ENCODE data around the gene TBCB. TPM values are rescaled to one million over a fixed set of nuclear protein-coding genes. Genes with fewer than 3 reads are reported as not detected.
"Not testable (repeated sequence)": the region's sequence is repeated elsewhere in the genome, so short reads cannot be mapped to it uniquely, and the experiment has no call there.

Gene TBCB
- total RNA-seq: 10 to 100 TPM; 44.4 to 67.2 (median 57.8) TPM
- polyA plus RNA-seq: 100 to 1,000 TPM in 1 of 3 donors, 10 to 100 TPM in 2; 65.9 to 115 (median 80.4) TPM
- long read RNA-seq, donor 1, transcript TBCB-201 (6 exons, 1,473 nt): major isoform, 24 of 30 reads
- long read RNA-seq, donor 1, partial matches to known transcripts: 1 of 30 reads
- long read RNA-seq, donor 1, other reads (novel, unspliced or antisense): 4 of 30 reads
- long read RNA-seq, donor 2, transcript TBCB-201 (6 exons, 1,473 nt): major isoform, 62 of 70 reads
- long read RNA-seq, donor 2, partial matches to known transcripts: 1 of 70 reads
- long read RNA-seq, donor 2, other reads (novel, unspliced or antisense): 5 of 70 reads

GRCh38 chr19:36115453-36116343, at the start of gene TBCB:
Gene TBCB, plus strand, starts transcription at chr19:36115468. Its CDS starts 93 bp downstream, at chr19:36115561.
- no peak for TF ChIP-seq CTCF (IDR thresholded peaks at IDR 0.05)
- WGBS, 3 donors: 4 to 6% (median 4%) methylated on average over 46 to 59 of the region's 59 CpGs
- intact Hi-C loops (cut with DNase I): loop anchor here in 1 of 2 donors (2.0 to 10.0 kb wide), 2 partner anchors 61 to 121 kb away; partner anchors contain the start of genes SDHAF1, THAP8 and WDR62
- H3K9me3 ChIP-seq: no peaks in the 10 kb centered on the region
- H3K36me3 ChIP-seq (ENCODE audit: insufficient read depth in 1 of 2, low read depth in 1 of 2): peaks cover 2 to 71% of the 10 kb centered on the region in 2 donors
- peak within 1 kb of the TSS; percentile 93 for H3K4me3 ChIP-seq
- peak in 1 of 2 donors; percentile 86 for DNase-seq
- H3K27ac ChIP-seq: peak within 1 kb of the TSS; percentile 89
- ATAC-seq: peak; percentile 13 to 41 (median 34)
- H3K27me3 ChIP-seq (ENCODE audit: insufficient read depth in 3 of 3, low read length in 2 of 3): no peaks in the 10 kb centered on the region
- peaks cover 15% of the 10 kb centered on the region for H3K4me1 ChIP-seq

GRCh38 chr19:36067681-36068080, 47.6 kb upstream of the TBCB start:
- Histone ChIP-seq H3K9me3 (no peaks in the 10 kb centered on the region), H3K36me3 (ENCODE audit: insufficient read depth in 1 of 2, low read depth in 1 of 2) (no peaks in the 10 kb centered on the region), H3K4me3 (no peak overlapping the region), H3K27ac (no peak overlapping the region), H3K27me3 (ENCODE audit: insufficient read depth in 3 of 3, low read length in 2 of 3) (no peaks in the 10 kb centered on the region), H3K4me1 (no peaks in the 10 kb centered on the region)
- TF ChIP-seq CTCF (IDR thresholded peaks at IDR 0.05): no peak
- intact Hi-C loops (cut with DNase I): no loop called here
- ATAC-seq: no peak
- no peak for DNase-seq
- 91 to 97% (median 93%) methylated on average over 11 of the region's 11 CpGs for WGBS, 3 donors

- DNase-seq; H3K27ac ChIP-seq; H3K27me3 ChIP-seq (ENCODE audit: insufficient read depth in 3 of 3, low read length in 2 of 3); H3K4me3 ChIP-seq; H3K9me3 ChIP-seq; H3K4me1 ChIP-seq; H3K36me3 ChIP-seq (ENCODE audit: insufficient read depth in 1 of 2, low read depth in 1 of 2); intact Hi-C loops (cut with DNase I); ATAC-seq: not testable (repeated sequence)
- 95 to 98% (median 97%) methylated on average over 39 to 54 of the region's 57 CpGs for WGBS, 3 donors
These were observed 46.3 kb upstream of the TBCB start for GRCh38 chr19:36068810-36069499.

- no peaks in the 10 kb centered on the region for H3K27me3 ChIP-seq (ENCODE audit: insufficient read depth in 3 of 3, low read length in 2 of 3)
- intact Hi-C loops (cut with DNase I): no loop called here
These were observed 43.2 kb upstream of the TBCB start for GRCh38 chr19:36072081-36072480.

More at GRCh38 chr19:36072081-36072480, 43.2 kb upstream of the TBCB start:
- Histone ChIP-seq H3K4me1 (no peaks in the 10 kb centered on the region), H3K27ac (no peak overlapping the region), H3K9me3 (no peaks in the 10 kb centered on the region), H3K36me3 (ENCODE audit: insufficient read depth in 1 of 2, low read depth in 1 of 2) (no peaks in the 10 kb centered on the region), H3K4me3 (no peak overlapping the region)
- WGBS, 3 donors: 88 to 97% (median 92%) methylated on average over 8 of the region's 8 CpGs
- DNase-seq (no peak), ATAC-seq (no peak)
- TF ChIP-seq CTCF (IDR thresholded peaks at IDR 0.05): no peak
